Left lobe of liver (tissue), 2 donors: ENCODE measurements around the gene ETV6. TPM values are rescaled to one million over a fixed set of nuclear protein-coding genes. Genes with fewer than 3 reads are reported as not detected.

ENCODE experiments used
- ATAC-seq: fragments of 200-7000 bp; cut with Tn5 transposase; one replicate; pipeline ENCODE4 v1.9.1; 2020; ENCODE audit warnings: mild to moderate bottlenecking, moderate library complexity
- DNase-seq: peaks from one replicate; pipeline ENCODE4 v3.0.0-alpha.2; 2020; ENCODE audit warnings: low spot score
- total RNA-seq: library from RNA; stranded (reverse); gene quantifications from one replicate; pipeline ENCODE4 v1.2.1, GENCODE V29; 2021
- donor health status: DM: no; HTN: no; CAD: no; lungs with moderate emphysema.
- donor health status: DM: no; HTN: yes; CAD: no.

The ETV6 gene
- total RNA-seq, 1 donor from 2014 or later: 10.8 TPM

GRCh38 chr12:11795192-11795912 is 145.9 kb downstream of the ETV6 start:
- ATAC-seq: no peak

GRCh38 chr12:11795913-11796459 is 146.5 kb downstream of the ETV6 start:
- no peak for DNase-seq

More at GRCh38 chr12:11795192-11795912, 145.9 kb downstream of the ETV6 start:
- DNase-seq: no peak

GRCh38 chr12:11797317-11797913 is 147.9 kb downstream of the ETV6 start:
- DNase-seq: no peak
- ATAC-seq: no peak

More at GRCh38 chr12:11795913-11796459, 146.5 kb downstream of the ETV6 start:
- ATAC-seq: no peak

GRCh38 chr12:11798006-11798708 is 148.7 kb downstream of the ETV6 start:
- ATAC-seq (no peak), DNase-seq (no peak)

- ATAC-seq: peak; percentile 52
- DNase-seq: no peak
Observed at GRCh38 chr12:11798856-11799501, 149.5 kb downstream of the ETV6 start.

- DNase-seq (no peak), ATAC-seq (no peak)
Observed at GRCh38 chr12:11799502-11799873, 150.0 kb downstream of the ETV6 start.

- DNase-seq (no peak), ATAC-seq (no peak)
Observed at GRCh38 chr12:11801643-11802042, 152.2 kb downstream of the ETV6 start.

- DNase-seq (no peak), ATAC-seq (no peak)
Observed at GRCh38 chr12:11804130-11804529, 154.7 kb downstream of the ETV6 start.

- ATAC-seq (no peak), DNase-seq (no peak)
Observed at GRCh38 chr12:11805043-11805442, 155.6 kb downstream of the ETV6 start.

- ATAC-seq (no peak), DNase-seq (no peak)
Observed at GRCh38 chr12:11805680-11806079, 156.2 kb downstream of the ETV6 start.

GRCh38 chr12:11807458-11807857 is 158.0 kb downstream of the ETV6 start:
- ATAC-seq (no peak), DNase-seq (no peak)

GRCh38 chr12:11808931-11809330 is 159.5 kb downstream of the ETV6 start:
- ATAC-seq (no peak), DNase-seq (no peak)

GRCh38 chr12:11810206-11810545 is 160.7 kb downstream of the ETV6 start:
- ATAC-seq: no peak
- no peak for DNase-seq

- no peak for ATAC-seq
Observed at GRCh38 chr12:11811008-11811407, 161.5 kb downstream of the ETV6 start.

GRCh38 chr12:11812241-11812585 is 162.7 kb downstream of the ETV6 start:
- no peak for ATAC-seq
- DNase-seq: no peak

More at GRCh38 chr12:11811008-11811407, 161.5 kb downstream of the ETV6 start:
- DNase-seq: no peak

GRCh38 chr12:11812586-11813437 is 163.3 kb downstream of the ETV6 start:
- no peak for DNase-seq

GRCh38 chr12:11813438-11813813 is 164.0 kb downstream of the ETV6 start:
- DNase-seq (no peak), ATAC-seq (peak; percentile 13)

More at GRCh38 chr12:11812586-11813437, 163.3 kb downstream of the ETV6 start:
- ATAC-seq: peak; percentile 60

- ATAC-seq (no peak), DNase-seq (no peak)
Observed at GRCh38 chr12:11814374-11814773, 164.9 kb downstream of the ETV6 start.

GRCh38 chr12:11815397-11815796 is 165.9 kb downstream of the ETV6 start:
- DNase-seq (no peak), ATAC-seq (no peak)

- DNase-seq (no peak), ATAC-seq (no peak)
Observed at GRCh38 chr12:11819643-11820042, 170.2 kb downstream of the ETV6 start.
